GM12872 (cell line): ENCODE results near the gene KRTAP10-4.

ENCODE experiments used
- CTCF ChIP-seq: IDR thresholded peaks from 3 replicates; pipeline ENCODE4 v1.5.1; 2011; ENCODE audit warnings: low read depth, mild to moderate bottlenecking, low read length, moderate library complexity; ENCODE audit not compliant: insufficient read depth

The KRTAP10-4 gene

GRCh38 chr21:44619886-44620285 is 46.4 kb downstream of the KRTAP10-4 start:
- TF ChIP-seq CTCF, result no peak

- no peak for TF ChIP-seq CTCF
Measured at GRCh38 chr21:44623575-44623974, 50.0 kb downstream of the KRTAP10-4 start.
